H9 (cell line): Measurements from ENCODE around the gene PLEKHJ1. TPM values are rescaled to one million over a fixed set of nuclear protein-coding genes. Genes with fewer than 3 reads are reported as not detected.

Experiments
- DNase-seq: peaks from one replicate; pipeline ENCODE4 v3.0.0-alpha.2; 2017
- H2AFZ ChIP-seq: one replicate; pipeline ENCODE4 v1.6.1; 2013; ENCODE audit warnings: mild to moderate bottlenecking, low read length, control low read depth, moderate library complexity
- H2AK5ac ChIP-seq: 2 replicates; pipeline ENCODE4 v1.6.1; 2013; ENCODE audit warnings: low read length, control low read depth, mixed read lengths; ENCODE audit not compliant: insufficient read length
- H2BK120ac ChIP-seq: one replicate; pipeline ENCODE4 v1.6.1; 2013; ENCODE audit warnings: low read depth, mild to moderate bottlenecking, low read length, control low read depth, inconsistent platforms; ENCODE audit not compliant: poor library complexity, severe bottlenecking
- H2BK12ac ChIP-seq: 2 replicates; pipeline ENCODE4 v1.6.1; 2013; ENCODE audit warnings: low read length, control low read depth, mixed read lengths, low read depth; ENCODE audit not compliant: insufficient read length
- H2BK15ac ChIP-seq: 2 replicates; pipeline ENCODE4 v1.6.1; 2013; ENCODE audit warnings: low read depth, low read length, control low read depth
- H2BK20ac ChIP-seq: one replicate; pipeline ENCODE4 v1.6.1; 2013; ENCODE audit warnings: low read depth, mild to moderate bottlenecking, low read length, control low read depth, inconsistent platforms; ENCODE audit not compliant: poor library complexity, severe bottlenecking
- H2BK5ac ChIP-seq: 2 replicates; pipeline ENCODE4 v1.6.1; 2013; ENCODE audit warnings: low read length, control low read depth, mixed read lengths; ENCODE audit not compliant: insufficient read length
- H3K14ac ChIP-seq: 2 replicates; pipeline ENCODE4 v1.6.1; 2013; ENCODE audit warnings: low read length, control low read depth; ENCODE audit not compliant: insufficient read depth
- H3K18ac ChIP-seq: 2 replicates; pipeline ENCODE4 v1.6.1; 2013; ENCODE audit warnings: low read depth, mild to moderate bottlenecking, mixed read lengths, low read length, control low read depth; ENCODE audit not compliant: insufficient read length
- H3K23ac ChIP-seq: 2 replicates; pipeline ENCODE4 v1.6.1; 2013; ENCODE audit warnings: low read length, control low read depth, mixed read lengths, low read depth; ENCODE audit not compliant: insufficient read length
- H3K23me2 ChIP-seq: 2 replicates; pipeline ENCODE4 v1.6.1; 2013; ENCODE audit warnings: low read depth, mild to moderate bottlenecking, mixed read lengths, low read length, control low read depth; ENCODE audit not compliant: insufficient read length, poor library complexity, severe bottlenecking
- H3K27ac ChIP-seq: 2 replicates; pipeline ENCODE4 v1.5.1; 2013; ENCODE audit warnings: low read length, control low read depth, mixed read lengths, low read depth; ENCODE audit not compliant: insufficient read length
- H3K27me3 ChIP-seq: 2 replicates; pipeline ENCODE4 v1.6.1; 2013; ENCODE audit warnings: low read length, control low read depth, inconsistent platforms; ENCODE audit not compliant: insufficient read depth
- H3K4ac ChIP-seq: 2 replicates; pipeline ENCODE4 v1.6.1; 2013; ENCODE audit warnings: low read depth, mild to moderate bottlenecking, control low read depth, inconsistent platforms, low read length, moderate library complexity
- H3K4me1 ChIP-seq: 2 replicates; pipeline ENCODE4 v1.6.1; 2013; ENCODE audit warnings: low read length, control low read depth, inconsistent platforms; ENCODE audit not compliant: insufficient read depth
- H3K4me2 ChIP-seq: 2 replicates; pipeline ENCODE4 v1.6.1; 2013; ENCODE audit warnings: low read length, control low read depth, mixed read lengths; ENCODE audit not compliant: insufficient read length, insufficient read depth
- H3K56ac ChIP-seq: 2 replicates; pipeline ENCODE4 v1.6.1; 2013; ENCODE audit warnings: low read depth, mild to moderate bottlenecking, mixed read lengths, low read length, control low read depth; ENCODE audit not compliant: insufficient read length
- H3K79me1 ChIP-seq: 2 replicates; pipeline ENCODE4 v1.6.1; 2013; ENCODE audit warnings: low read depth, mild to moderate bottlenecking, moderate library complexity, low read length, control low read depth, inconsistent platforms; ENCODE audit not compliant: insufficient read depth, poor library complexity, severe bottlenecking
- H3K79me2 ChIP-seq: 2 replicates; pipeline ENCODE4 v1.6.1; 2013; ENCODE audit warnings: low read length, control low read depth, inconsistent platforms; ENCODE audit not compliant: insufficient read depth
- H3K9ac ChIP-seq: 2 replicates; pipeline ENCODE4 v1.6.1; 2013; ENCODE audit warnings: low read length, control low read depth, mixed read lengths; ENCODE audit not compliant: insufficient read length; ENCODE audit errors: extremely low read depth
- H3K9me3 ChIP-seq: one replicate; pipeline ENCODE4 v1.6.1; 2013; ENCODE audit warnings: low read depth, low read length, inconsistent platforms; ENCODE audit not compliant: control insufficient read depth
- H3T11ph ChIP-seq: one replicate; pipeline ENCODE4 v1.6.1; 2013; ENCODE audit warnings: mild to moderate bottlenecking, low read length, control low read depth, inconsistent platforms
- H4K20me1 ChIP-seq: one replicate; pipeline ENCODE4 v1.6.1; 2013; ENCODE audit not compliant: control insufficient read depth, insufficient read length, insufficient read depth
- H4K5ac ChIP-seq: 2 replicates; pipeline ENCODE4 v1.6.1; 2013; ENCODE audit warnings: low read depth, mild to moderate bottlenecking, mixed read lengths, low read length, control low read depth; ENCODE audit not compliant: insufficient read length
- H4K8ac ChIP-seq: replicated peaks from 2 replicates; pipeline ENCODE4 v1.6.1; 2013; ENCODE audit warnings: low read length, control low read depth, mixed read lengths, low read depth; ENCODE audit not compliant: insufficient read length
- H4K91ac ChIP-seq: 2 replicates; pipeline ENCODE4 v1.6.1; 2013; ENCODE audit warnings: low read depth, mild to moderate bottlenecking, moderate library complexity, mixed read lengths, low read length, control low read depth; ENCODE audit not compliant: insufficient read length
- H3K27ac Mint-ChIP-seq, 3 experiments: 2 replicates in 2 of 3; 3 replicates in 1 of 3; pipeline ENCODE4 v1.8.0; 2020 to 2021; ENCODE audit warnings: mixed read lengths in 3 of 3, mild to moderate bottlenecking in 1 of 3, moderate library complexity in 1 of 3
- H3K27me3 Mint-ChIP-seq: 2 replicates; pipeline ENCODE4 v1.8.0; 2021; ENCODE audit warnings: low read depth, mild to moderate bottlenecking, moderate library complexity, mixed read lengths
- H3K36me3 Mint-ChIP-seq, 3 experiments: 2 replicates in 2 of 3; 3 replicates in 1 of 3; pipeline ENCODE4 v1.8.0; 2020 to 2021; ENCODE audit warnings: low read depth in 3 of 3, mixed read lengths in 3 of 3; ENCODE audit not compliant: insufficient read depth in 1 of 3
- H3K4me1 Mint-ChIP-seq, 2 experiments: 2 replicates each; pipeline ENCODE4 v1.8.0; 2020; ENCODE audit warnings: mixed read lengths in 2 of 2
- H3K4me3 Mint-ChIP-seq, 2 experiments: 2 replicates in 1 of 2; 3 replicates in 1 of 2; pipeline ENCODE4 v1.8.0; 2020 to 2021; ENCODE audit warnings: mild to moderate bottlenecking in 2 of 2, mixed read lengths in 2 of 2, moderate library complexity in 1 of 2
- H3K9me3 Mint-ChIP-seq, 2 experiments: 2 replicates in 1 of 2; 3 replicates in 1 of 2; pipeline ENCODE4 v1.8.0; 2020; ENCODE audit warnings: mild to moderate bottlenecking in 2 of 2, mixed read lengths in 2 of 2, moderate library complexity in 1 of 2
- WGBS: extraction: QIAGEN DNeasy Blood & Tissue Kit; methylation state at CpG from one replicate; pipeline ENCODE4 v1.1.7; 2013; ENCODE audit warnings: missing lambda C conversion rate, low lambda C conversion rate, mixed read lengths; ENCODE audit not compliant: insufficient read length; ENCODE audit errors: extremely low coverage; 5-methylcytosine and 5-hydroxymethylcytosine counted together
- total RNA-seq: library from RNA; stranded (reverse); gene quantifications from 2 replicates; pipeline ENCODE4 v1.2.1, GENCODE V29; 2021
- TF ChIP-seq, protein P1 (sequence below): fragments of 200-600 bp; sonication (generic); conservative IDR thresholded peaks from 3 replicates; pipeline ENCODE4 v1.8.0; 2021; ENCODE audit warnings: antibody characterized with exemption, mild to moderate bottlenecking

Gene PLEKHJ1
- total RNA-seq, 1 experiment from 2014 or later = 139 TPM

- no CpG with 5 or more reads among the region's 36 CpGs for WGBS
- H3K27me3 Mint-ChIP-seq = no peaks in the 10 kb centered on the region
- H2BK12ac ChIP-seq = no peak overlapping the region
- H3K4me1 ChIP-seq = no peaks in the 10 kb centered on the region
- no peak overlapping the region for H3K4me3 Mint-ChIP-seq
- no peaks in the 10 kb centered on the region for H3K9me3 Mint-ChIP-seq
- peak overlapping the region in 1 of 3 experiments; percentile 22; a peak in 1 of 7 replicates for H3K27ac Mint-ChIP-seq
- no peak overlapping the region for H3T11ph ChIP-seq
- TF ChIP-seq, protein P1, sequence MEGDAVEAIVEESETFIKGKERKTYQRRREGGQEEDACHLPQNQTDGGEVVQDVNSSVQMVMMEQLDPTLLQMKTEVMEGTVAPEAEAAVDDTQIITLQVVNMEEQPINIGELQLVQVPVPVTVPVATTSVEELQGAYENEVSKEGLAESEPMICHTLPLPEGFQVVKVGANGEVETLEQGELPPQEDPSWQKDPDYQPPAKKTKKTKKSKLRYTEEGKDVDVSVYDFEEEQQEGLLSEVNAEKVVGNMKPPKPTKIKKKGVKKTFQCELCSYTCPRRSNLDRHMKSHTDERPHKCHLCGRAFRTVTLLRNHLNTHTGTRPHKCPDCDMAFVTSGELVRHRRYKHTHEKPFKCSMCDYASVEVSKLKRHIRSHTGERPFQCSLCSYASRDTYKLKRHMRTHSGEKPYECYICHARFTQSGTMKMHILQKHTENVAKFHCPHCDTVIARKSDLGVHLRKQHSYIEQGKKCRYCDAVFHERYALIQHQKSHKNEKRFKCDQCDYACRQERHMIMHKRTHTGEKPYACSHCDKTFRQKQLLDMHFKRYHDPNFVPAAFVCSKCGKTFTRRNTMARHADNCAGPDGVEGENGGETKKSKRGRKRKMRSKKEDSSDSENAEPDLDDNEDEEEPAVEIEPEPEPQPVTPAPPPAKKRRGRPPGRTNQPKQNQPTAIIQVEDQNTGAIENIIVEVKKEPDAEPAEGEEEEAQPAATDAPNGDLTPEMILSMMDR = peak; percentile 37; the same call in 2 of the 3 replicates
- H2BK20ac ChIP-seq = no peak overlapping the region
- no peak overlapping the region for H4K5ac ChIP-seq
- no peak overlapping the region for H3K56ac ChIP-seq
- no peaks in the 10 kb centered on the region for H3K27me3 ChIP-seq
- H2AK5ac ChIP-seq = no peak overlapping the region
- H4K20me1 ChIP-seq = no peaks in the 10 kb centered on the region
- no peak overlapping the region for H3K27ac ChIP-seq
- H3K79me2 ChIP-seq = no peaks in the 10 kb centered on the region
- H2BK120ac ChIP-seq = no peak overlapping the region
- H3K14ac ChIP-seq = no peak overlapping the region
- H4K8ac ChIP-seq = no peak overlapping the region
- no peaks in the 10 kb centered on the region for H3K4me1 Mint-ChIP-seq
- H3K18ac ChIP-seq = no peak overlapping the region
- H3K36me3 Mint-ChIP-seq = peaks cover 19 to 42% (median 40%) of the 10 kb centered on the region in 3 experiments
- H2BK15ac ChIP-seq = no peak overlapping the region
- peak; percentile 74 for DNase-seq
- H3K23ac ChIP-seq = no peak overlapping the region
- H3K9ac ChIP-seq = no peak overlapping the region
- no peaks in the 10 kb centered on the region for H3K79me1 ChIP-seq
- H2AFZ ChIP-seq = no peak overlapping the region
- no peaks in the 10 kb centered on the region for H3K23me2 ChIP-seq
- H4K91ac ChIP-seq = no peak overlapping the region
- H2BK5ac ChIP-seq = no peak overlapping the region
- no peaks in the 10 kb centered on the region for H3K9me3 ChIP-seq
- no peak overlapping the region for H3K4me2 ChIP-seq
- no peak overlapping the region for H3K4ac ChIP-seq
Observed at GRCh38 chr19:2207991-2208860, 27.9 kb downstream of the PLEKHJ1 start.
